ENCODE data around the gene ARHGAP26. TPM values are rescaled to one million over a fixed set of nuclear protein-coding genes. Genes with fewer than 3 reads are reported as not detected.

ARHGAP26 gene
- total RNA-seq, 1 experiment from 2014 or later: 34.5 TPM

DNA sequence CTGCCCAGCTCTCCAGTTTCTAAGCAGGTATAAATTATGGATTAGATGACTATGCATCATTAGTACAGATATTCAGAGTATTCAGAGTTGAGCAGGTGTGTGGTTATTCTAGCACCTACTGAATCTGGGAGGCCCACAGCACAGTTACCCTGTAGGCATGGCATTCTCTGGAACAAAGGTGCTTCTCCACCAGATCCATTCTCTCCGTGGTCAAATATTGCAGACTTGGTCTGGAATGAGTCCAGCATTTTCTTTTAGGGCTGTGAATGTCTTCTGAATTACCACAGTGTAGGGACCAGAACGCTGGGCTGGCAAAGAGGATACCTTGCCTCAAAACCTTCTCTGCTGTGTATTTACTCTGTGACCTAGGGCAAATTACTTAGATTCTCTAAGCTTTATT, 116.8 kb downstream of the ARHGAP26 start:
- BruUV-seq (replicated peaks): no TSS peak
- POLR2A ChIA-PET: no interaction called here
- TF ChIP-seq, protein P1, sequence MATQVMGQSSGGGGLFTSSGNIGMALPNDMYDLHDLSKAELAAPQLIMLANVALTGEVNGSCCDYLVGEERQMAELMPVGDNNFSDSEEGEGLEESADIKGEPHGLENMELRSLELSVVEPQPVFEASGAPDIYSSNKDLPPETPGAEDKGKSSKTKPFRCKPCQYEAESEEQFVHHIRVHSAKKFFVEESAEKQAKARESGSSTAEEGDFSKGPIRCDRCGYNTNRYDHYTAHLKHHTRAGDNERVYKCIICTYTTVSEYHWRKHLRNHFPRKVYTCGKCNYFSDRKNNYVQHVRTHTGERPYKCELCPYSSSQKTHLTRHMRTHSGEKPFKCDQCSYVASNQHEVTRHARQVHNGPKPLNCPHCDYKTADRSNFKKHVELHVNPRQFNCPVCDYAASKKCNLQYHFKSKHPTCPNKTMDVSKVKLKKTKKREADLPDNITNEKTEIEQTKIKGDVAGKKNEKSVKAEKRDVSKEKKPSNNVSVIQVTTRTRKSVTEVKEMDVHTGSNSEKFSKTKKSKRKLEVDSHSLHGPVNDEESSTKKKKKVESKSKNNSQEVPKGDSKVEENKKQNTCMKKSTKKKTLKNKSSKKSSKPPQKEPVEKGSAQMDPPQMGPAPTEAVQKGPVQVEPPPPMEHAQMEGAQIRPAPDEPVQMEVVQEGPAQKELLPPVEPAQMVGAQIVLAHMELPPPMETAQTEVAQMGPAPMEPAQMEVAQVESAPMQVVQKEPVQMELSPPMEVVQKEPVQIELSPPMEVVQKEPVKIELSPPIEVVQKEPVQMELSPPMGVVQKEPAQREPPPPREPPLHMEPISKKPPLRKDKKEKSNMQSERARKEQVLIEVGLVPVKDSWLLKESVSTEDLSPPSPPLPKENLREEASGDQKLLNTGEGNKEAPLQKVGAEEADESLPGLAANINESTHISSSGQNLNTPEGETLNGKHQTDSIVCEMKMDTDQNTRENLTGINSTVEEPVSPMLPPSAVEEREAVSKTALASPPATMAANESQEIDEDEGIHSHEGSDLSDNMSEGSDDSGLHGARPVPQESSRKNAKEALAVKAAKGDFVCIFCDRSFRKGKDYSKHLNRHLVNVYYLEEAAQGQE (IDR thresholded peaks at IDR 0.05; ENCODE audit: low read depth): no peak
- TF ChIP-seq EZH2 (IDR thresholded peaks at IDR 0.05) (no peak), EGR1 (IDR thresholded peaks at IDR 0.05; ENCODE audit: low read depth) (no peak), CEBPB (IDR thresholded peaks at IDR 0.05; ENCODE audit: low read depth) (no peak), RAD21 (IDR thresholded peaks at IDR 0.05; ENCODE audit: low read depth) (no peak), JUND (IDR thresholded peaks at IDR 0.05) (no peak), FOSL1 (IDR thresholded peaks at IDR 0.05; ENCODE audit: low read depth) (no peak), CBX3 (IDR thresholded peaks at IDR 0.05; ENCODE audit: low read depth) (no peak), YY1 (IDR thresholded peaks at IDR 0.05; ENCODE audit: extremely low read depth, insufficient replicate concordance, low read depth, low read length) (no peak), SIN3A (IDR thresholded peaks at IDR 0.05; ENCODE audit: low read depth) (no peak), SRF (IDR thresholded peaks at IDR 0.05; ENCODE audit: low read depth) (no peak), ZFX (IDR thresholded peaks at IDR 0.05) (no peak)
- TF ChIP-seq, protein P2, sequence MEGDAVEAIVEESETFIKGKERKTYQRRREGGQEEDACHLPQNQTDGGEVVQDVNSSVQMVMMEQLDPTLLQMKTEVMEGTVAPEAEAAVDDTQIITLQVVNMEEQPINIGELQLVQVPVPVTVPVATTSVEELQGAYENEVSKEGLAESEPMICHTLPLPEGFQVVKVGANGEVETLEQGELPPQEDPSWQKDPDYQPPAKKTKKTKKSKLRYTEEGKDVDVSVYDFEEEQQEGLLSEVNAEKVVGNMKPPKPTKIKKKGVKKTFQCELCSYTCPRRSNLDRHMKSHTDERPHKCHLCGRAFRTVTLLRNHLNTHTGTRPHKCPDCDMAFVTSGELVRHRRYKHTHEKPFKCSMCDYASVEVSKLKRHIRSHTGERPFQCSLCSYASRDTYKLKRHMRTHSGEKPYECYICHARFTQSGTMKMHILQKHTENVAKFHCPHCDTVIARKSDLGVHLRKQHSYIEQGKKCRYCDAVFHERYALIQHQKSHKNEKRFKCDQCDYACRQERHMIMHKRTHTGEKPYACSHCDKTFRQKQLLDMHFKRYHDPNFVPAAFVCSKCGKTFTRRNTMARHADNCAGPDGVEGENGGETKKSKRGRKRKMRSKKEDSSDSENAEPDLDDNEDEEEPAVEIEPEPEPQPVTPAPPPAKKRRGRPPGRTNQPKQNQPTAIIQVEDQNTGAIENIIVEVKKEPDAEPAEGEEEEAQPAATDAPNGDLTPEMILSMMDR (IDR thresholded peaks at IDR 0.05 in 2 of 3, conservative IDR thresholded peaks at IDR 0.05 in 1 of 3; ENCODE audit: borderline replicate concordance in 1 of 3, insufficient read depth in 1 of 3, low read depth in 2 of 3, low read length in 2 of 3): no peak
- TF ChIP-seq, protein P3, sequence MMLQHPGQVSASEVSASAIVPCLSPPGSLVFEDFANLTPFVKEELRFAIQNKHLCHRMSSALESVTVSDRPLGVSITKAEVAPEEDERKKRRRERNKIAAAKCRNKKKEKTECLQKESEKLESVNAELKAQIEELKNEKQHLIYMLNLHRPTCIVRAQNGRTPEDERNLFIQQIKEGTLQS (IDR thresholded peaks at IDR 0.05): no peak
- TF ChIP-seq, protein P4, sequence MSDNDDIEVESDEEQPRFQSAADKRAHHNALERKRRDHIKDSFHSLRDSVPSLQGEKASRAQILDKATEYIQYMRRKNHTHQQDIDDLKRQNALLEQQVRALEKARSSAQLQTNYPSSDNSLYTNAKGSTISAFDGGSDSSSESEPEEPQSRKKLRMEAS (IDR thresholded peaks at IDR 0.05): no peak
- Histone ChIP-seq H4K20me1 (ENCODE audit: insufficient read depth) (no peaks in the 10 kb centered on the region), H3K4me1 (ENCODE audit: control insufficient read depth in 1 of 2, insufficient read depth in 2 of 2, low read length in 2 of 2) (peaks cover 15% of the 10 kb centered on the region in 2 experiments; a peak in 3 of 4 replicates), H3K79me2 (ENCODE audit: insufficient read depth, low read length) (no peaks in the 10 kb centered on the region), H3K27me3 (ENCODE audit: insufficient read depth, low read length) (no peaks in the 10 kb centered on the region), H3K36me3 (ENCODE audit: control insufficient read depth in 1 of 2, insufficient read depth in 2 of 2, low read length in 2 of 2) (no peaks in the 10 kb centered on the region), H3K9me2 (ENCODE audit: insufficient read depth) (no peaks in the 10 kb centered on the region), H3K27ac (ENCODE audit: low read depth, low read length) (no peak overlapping the region), H3K9me3 (ENCODE audit: control insufficient read depth in 1 of 2, insufficient read depth in 1 of 2, low read depth in 1 of 2, low read length in 2 of 2) (no peaks in the 10 kb centered on the region), H3K4me3 (replicated peaks in 1 of 2; ENCODE audit: low read depth in 1 of 2, low read length in 2 of 2) (no peak overlapping the region), H3K4me2 (ENCODE audit: low read length) (no peak overlapping the region), H3K9ac (ENCODE audit: low read length) (no peak overlapping the region), H2AFZ (ENCODE audit: low read depth, low read length, poor library complexity, severe bottlenecking) (no peak overlapping the region)
- RAD21 ChIA-PET (ENCODE audit: low non-redundant PET in 1 of 2, low total read pairs in 2 of 2, uncharacterized antibody in 2 of 2, unreplicated experiment in 2 of 2): no interaction called here
- ATAC-seq (no peak), DNase-seq (ENCODE audit: low read depth, low spot score) (no peak)
- intact Hi-C loops (cut with micrococcal nuclease): loop anchor here (10.0 kb wide), 1 partner anchor 732 kb away; no protein-coding TSS in a partner anchor
- CTCF ChIA-PET: interaction anchor here (0.6 to 3.8 kb wide), 3 partner anchors 138 to 231 kb away, joined by 3 to 128 read pairs (median 96); no protein-coding TSS in a partner anchor
